Measurements from ENCODE around the gene IL1RAPL1.

Gene IL1RAPL1

GRCh38 chrX:29652484-29652883, 1065.2 kb downstream of the IL1RAPL1 start:
- no peak for DNase-seq (ENCODE audit: low spot score)

GRCh38 chrX:29653721-29654120, 1066.5 kb downstream of the IL1RAPL1 start:
- DNase-seq (ENCODE audit: low spot score) = no peak

GRCh38 chrX:29659911-29660310, 1072.7 kb downstream of the IL1RAPL1 start:
- no peak for DNase-seq (ENCODE audit: low spot score)

GRCh38 chrX:29661290-29661689, 1074.0 kb downstream of the IL1RAPL1 start:
- DNase-seq (ENCODE audit: low spot score) = no peak

- no peak for DNase-seq (ENCODE audit: low spot score)
Measured at GRCh38 chrX:29662101-29662500, 1074.9 kb downstream of the IL1RAPL1 start.

- no peak for DNase-seq (ENCODE audit: low spot score)
Measured at GRCh38 chrX:29662759-29663503, 1075.7 kb downstream of the IL1RAPL1 start.

- DNase-seq (ENCODE audit: low spot score) = no peak
Measured at GRCh38 chrX:29665532-29665931, 1078.3 kb downstream of the IL1RAPL1 start.

GRCh38 chrX:29666366-29666765, 1079.1 kb downstream of the IL1RAPL1 start:
- DNase-seq (ENCODE audit: low spot score) = no peak

GRCh38 chrX:29671421-29671820, 1084.2 kb downstream of the IL1RAPL1 start:
- DNase-seq (ENCODE audit: low spot score) = no peak

GRCh38 chrX:29687687-29688086, 1100.4 kb downstream of the IL1RAPL1 start:
- DNase-seq (ENCODE audit: low spot score) = no peak

GRCh38 chrX:29690061-29690460, 1102.8 kb downstream of the IL1RAPL1 start:
- DNase-seq (ENCODE audit: low spot score) = no peak

- no peak for DNase-seq (ENCODE audit: low spot score)
Measured at GRCh38 chrX:29691044-29691443, 1103.8 kb downstream of the IL1RAPL1 start.

- DNase-seq (ENCODE audit: low spot score) = no peak
Measured at GRCh38 chrX:29693912-29694311, 1106.7 kb downstream of the IL1RAPL1 start.

GRCh38 chrX:29699239-29699638, 1112.0 kb downstream of the IL1RAPL1 start:
- DNase-seq (ENCODE audit: low spot score) = no peak

GRCh38 chrX:29707088-29707487, 1119.8 kb downstream of the IL1RAPL1 start:
- DNase-seq (ENCODE audit: low spot score) = no peak

GRCh38 chrX:29721152-29721551, 1133.9 kb downstream of the IL1RAPL1 start:
- DNase-seq (ENCODE audit: low spot score) = no peak

- DNase-seq (ENCODE audit: low spot score) = no peak
Measured at GRCh38 chrX:29724316-29724715, 1137.1 kb downstream of the IL1RAPL1 start.

GRCh38 chrX:29726811-29727210, 1139.6 kb downstream of the IL1RAPL1 start:
- no peak for DNase-seq (ENCODE audit: low spot score)

- no peak for DNase-seq (ENCODE audit: low spot score)
Measured at GRCh38 chrX:29728639-29729038, 1141.4 kb downstream of the IL1RAPL1 start.

GRCh38 chrX:29744966-29745365, 1157.7 kb downstream of the IL1RAPL1 start:
- DNase-seq (ENCODE audit: low spot score) = no peak

- DNase-seq (ENCODE audit: low spot score) = no peak
Measured at GRCh38 chrX:29746326-29746725, 1159.1 kb downstream of the IL1RAPL1 start.

GRCh38 chrX:29762006-29762405, 1174.8 kb downstream of the IL1RAPL1 start:
- no peak for DNase-seq (ENCODE audit: low spot score)

- DNase-seq (ENCODE audit: low spot score) = no peak
Measured at GRCh38 chrX:29775890-29776289, 1188.6 kb downstream of the IL1RAPL1 start.

GRCh38 chrX:29787656-29788055, 1200.4 kb downstream of the IL1RAPL1 start:
- DNase-seq (ENCODE audit: low spot score) = no peak

All from CD4-positive, alpha-beta T cell treated with Interleukin-15 for 4 hours (primary cell).